Measurements from ENCODE around the gene HYOU1.
"Not testable (repeated sequence)": the region's sequence is repeated elsewhere in the genome, so short reads cannot be mapped to it uniquely, and the experiment has no call there.

HYOU1 gene

GRCh38 chr11:119041821-119042514, 15.0 kb downstream of the HYOU1 start:
- DNase-seq (ENCODE audit: low spot score): no peak

GRCh38 chr11:119039471-119039870, 17.5 kb downstream of the HYOU1 start:
- DNase-seq (ENCODE audit: low spot score): not testable (repeated sequence)

DNA sequence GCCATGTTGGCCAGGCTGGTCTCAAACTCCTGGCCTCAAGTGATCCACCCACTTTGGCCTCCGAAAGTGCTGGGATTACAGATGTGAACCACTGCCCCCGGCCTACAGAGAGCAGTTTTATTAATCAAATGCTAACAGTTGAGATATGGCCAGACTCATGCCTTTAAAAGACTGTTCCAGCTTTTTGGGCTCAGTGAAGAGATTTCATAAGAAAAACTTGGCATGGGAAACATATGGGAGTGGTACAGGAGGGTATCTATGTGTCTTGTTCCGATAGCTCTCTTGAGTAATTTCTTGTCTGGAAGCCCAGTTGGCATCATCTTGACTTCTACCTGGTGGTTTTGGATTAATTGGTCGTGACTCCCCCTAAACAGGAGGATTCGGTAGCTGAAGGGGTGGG, 18.1 kb downstream of the HYOU1 start:
- DNase-seq (ENCODE audit: low spot score): no peak

GRCh38 chr11:119034813-119035212, 22.2 kb downstream of the HYOU1 start:
- DNase-seq (ENCODE audit: low spot score): no peak

DNA sequence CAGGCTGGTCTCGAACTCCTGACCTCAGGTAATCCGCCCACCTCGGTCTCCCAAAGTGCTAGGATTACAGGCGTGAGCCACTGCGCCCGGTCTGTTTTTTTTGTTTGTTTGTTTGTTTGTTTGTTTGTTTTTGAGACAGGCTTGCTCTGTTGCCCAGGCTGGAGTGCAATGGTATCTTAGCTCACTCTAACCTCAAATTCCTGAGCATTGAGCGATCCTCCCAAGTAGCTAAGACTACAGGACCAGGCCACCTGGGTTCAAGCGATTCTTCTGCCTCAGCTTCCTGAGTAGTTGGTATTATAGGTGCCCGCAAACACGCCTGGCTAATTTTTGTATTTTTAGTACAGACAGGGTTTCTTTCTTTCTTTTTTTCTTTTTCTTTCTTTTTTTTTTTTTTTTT, 23.6 kb downstream of the HYOU1 start:
- DNase-seq (ENCODE audit: low spot score): not testable (repeated sequence)

- no peak for DNase-seq (ENCODE audit: low spot score)
Observed at GRCh38 chr11:119031912-119032280, 25.1 kb downstream of the HYOU1 start.

GRCh38 chr11:119030329-119031047, 26.5 kb downstream of the HYOU1 start, which contains the start of gene SLC37A4:
SLC37A4 (minus strand) TSS chr11:119030877.
- DNase-seq (ENCODE audit: low spot score): peak; percentile 98

DNA sequence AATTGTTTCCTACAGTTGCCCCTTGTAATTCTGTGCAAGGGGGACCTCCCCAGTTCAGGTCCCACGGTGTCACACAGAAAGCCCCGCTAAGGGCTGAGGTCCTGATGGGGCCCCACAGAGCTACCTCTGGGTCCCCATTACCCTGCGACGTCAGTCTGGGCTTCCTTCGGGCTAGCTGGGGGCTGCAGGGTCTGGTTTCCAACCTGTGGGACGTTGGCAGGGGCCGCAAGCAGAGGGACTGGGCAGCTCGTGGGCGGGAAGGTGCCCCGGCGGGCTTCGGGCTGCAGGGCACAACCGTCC, 27.0 kb downstream of the HYOU1 start:
- no peak for DNase-seq (ENCODE audit: low spot score)

GRCh38 chr11:119029340-119030028, 27.5 kb downstream of the HYOU1 start:
- DNase-seq (ENCODE audit: low spot score): no peak

DNA sequence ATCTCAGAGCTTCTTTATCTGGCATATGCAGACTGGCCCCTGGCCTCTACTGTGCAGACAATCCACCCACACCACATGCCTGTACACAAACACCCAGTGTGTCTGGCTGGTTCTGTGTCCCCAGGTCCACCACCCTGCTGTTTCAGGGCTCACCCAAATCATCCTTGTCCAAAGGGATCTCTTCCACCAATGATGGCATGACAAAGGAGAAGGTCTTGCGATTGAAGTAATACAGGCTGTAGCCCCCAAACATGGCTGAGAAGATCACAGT, 28.0 kb downstream of the HYOU1 start:
- no peak for DNase-seq (ENCODE audit: low spot score)

DNA sequence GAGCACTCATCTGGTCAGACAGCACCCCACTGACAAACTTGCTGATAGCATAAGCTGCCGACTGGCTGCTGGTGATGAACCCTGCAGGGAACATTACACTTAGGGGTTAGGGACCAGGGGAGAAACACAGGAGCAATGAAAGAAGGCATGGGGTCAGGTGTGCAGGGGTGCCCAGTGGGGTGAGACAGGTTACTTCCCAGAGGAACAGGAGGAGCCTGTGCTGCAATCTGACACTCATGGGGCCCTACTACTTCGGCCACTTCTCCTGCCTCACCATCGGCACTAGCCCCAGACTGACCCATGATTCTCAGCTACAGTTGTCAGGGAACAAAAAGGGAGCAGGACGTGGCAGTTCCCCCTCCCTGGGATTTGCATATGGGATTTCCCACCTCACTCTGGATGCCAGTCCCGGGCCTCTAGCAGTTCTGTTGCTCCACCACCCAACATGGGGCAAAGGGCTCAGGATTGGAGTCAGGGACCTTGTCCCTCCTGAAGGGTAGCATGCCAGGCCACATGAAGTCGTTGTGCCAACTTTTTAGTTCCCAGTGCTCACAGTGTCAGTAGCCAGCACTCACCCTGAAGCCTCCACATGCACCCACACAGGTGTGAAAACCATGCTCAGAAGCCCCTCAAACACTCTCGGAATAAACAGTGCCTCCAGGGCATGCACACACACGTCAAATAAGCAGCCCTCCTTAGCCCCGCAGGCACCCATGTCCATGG, 28.5 kb downstream of the HYOU1 start:
- no peak for DNase-seq (ENCODE audit: low spot score)

- no peak for DNase-seq (ENCODE audit: low spot score)
Observed at GRCh38 chr11:119027561-119028345, 29.3 kb downstream of the HYOU1 start.

DNA sequence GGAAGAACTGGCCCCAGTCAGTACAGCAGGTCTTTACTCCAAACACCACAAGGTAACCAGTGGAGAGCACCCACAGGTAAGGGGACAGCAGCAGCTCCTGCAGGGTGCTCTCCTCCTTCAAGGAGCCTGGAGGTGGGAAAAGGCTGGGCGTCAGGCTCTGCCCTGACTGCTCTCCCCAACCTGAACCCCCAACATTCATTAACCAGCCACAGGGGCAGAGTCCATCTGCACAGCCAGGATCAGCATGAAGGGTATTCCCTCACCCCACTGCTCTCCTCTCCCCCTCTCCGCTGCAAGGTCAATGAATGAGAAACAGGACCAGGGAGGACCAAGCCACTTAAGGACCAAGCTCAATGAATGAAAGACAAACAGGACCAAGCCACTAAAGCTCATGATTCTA, 30.0 kb downstream of the HYOU1 start:
- no peak for DNase-seq (ENCODE audit: low spot score)

DNA sequence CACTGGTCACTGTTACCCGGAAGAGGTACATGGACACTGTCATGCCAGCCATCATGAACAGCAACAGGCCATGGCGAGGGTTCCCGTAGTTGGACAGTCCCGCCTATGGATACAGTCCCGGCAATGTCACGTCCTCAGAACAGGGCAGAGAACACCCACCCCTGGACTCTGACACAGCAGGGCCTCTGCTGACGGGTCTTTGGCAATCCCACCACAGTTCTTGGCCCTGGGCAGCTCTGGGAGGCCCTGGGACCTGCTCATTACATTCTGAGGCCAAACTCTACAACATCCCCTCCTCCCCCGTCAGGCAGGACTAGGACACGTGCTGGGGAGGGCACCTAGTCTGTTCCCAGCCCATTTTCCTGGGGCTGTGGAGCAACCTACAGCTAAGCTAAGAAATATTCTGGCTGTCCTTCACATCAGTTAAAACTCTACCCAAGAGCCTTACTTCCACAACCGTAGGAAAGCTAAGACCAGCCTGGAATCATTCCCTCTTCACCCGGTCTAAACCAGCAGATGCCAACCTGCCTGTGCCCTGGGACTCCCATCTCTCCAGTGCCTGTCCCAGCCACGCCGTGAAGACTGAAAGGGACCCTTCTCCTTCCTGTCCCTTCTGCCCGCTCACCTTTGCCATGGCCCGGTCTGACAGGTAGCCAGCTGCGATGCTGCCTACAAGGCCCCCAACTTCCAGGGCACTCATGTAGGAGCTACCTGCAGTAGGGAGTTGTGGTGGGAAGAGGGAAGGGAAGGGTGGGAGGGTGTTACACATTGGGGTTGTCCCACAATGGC, 30.8 kb downstream of the HYOU1 start:
- no peak for DNase-seq (ENCODE audit: low spot score)

DNA sequence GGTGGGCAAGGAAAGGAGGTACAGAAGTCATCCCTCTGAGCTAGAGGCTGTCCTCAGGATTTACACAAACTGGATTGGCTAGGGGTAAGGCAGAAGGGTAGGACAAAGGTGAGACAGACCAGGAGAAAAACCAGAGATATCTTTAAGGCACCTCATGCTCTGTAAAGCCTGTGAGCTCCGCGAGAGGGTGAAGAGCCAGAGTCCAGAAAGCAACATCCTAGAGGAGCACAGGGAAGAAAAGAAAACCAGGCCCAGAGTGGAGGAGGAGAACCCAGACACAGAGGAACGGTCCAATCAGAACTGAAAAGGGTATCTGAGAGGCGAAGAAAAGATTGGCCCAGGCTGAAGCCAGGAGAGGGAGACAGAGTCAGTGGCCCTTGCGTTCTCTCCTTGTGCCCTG, 31.5 kb downstream of the HYOU1 start:
- DNase-seq (ENCODE audit: low spot score): no peak

DNA sequence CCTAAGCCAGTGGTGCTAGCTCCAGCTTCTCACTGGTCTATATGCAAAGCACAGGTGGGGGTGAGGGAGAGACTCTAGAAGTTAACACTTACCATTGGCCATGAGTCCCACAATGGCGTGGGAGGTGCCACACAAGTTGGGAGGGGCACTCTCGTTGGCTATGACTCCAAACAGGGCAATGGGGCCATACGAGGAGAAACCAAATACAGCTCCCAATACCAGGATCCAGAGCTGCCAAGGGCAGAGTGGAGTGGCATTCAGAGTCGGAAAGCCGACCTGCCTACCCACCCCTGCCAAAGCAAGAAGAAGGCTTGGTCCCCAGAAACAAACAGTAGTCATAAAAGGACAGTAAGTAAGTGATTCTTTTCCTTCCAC, 31.9 kb downstream of the HYOU1 start:
- no peak for DNase-seq (ENCODE audit: low spot score)

DNA sequence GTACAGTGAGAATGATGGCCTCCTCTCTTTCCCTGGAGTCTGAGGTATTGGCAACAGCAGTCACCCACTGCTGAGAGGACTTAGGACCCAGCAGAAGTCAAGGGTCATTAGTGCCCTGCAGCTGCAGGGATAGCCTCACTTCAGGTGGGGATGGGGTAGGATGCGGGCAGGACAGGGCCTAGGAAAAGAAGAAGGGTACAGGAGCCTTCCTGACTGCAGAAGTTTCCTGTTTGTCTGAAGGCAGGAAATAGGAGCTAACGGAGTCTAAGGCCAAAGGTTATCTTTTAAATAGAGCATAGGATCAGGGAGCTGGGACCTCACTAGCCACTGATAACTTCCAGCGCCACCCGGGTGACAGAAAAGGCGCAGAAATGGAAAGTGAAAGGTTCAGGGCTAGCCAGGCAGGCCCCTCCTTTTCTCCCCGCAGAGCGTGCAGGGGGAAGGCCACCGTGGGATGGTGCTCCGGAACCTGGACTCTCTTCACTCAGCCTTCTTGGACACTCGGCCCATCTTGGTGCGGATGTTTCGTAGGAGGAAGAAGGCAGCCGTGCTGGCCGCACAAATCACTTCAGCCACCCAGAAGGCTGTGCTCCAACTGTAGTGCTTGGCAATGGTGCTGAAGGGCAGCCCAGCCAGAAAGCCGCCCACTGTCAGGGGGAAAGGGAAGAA, 32.4 kb downstream of the HYOU1 start:
- no peak for DNase-seq (ENCODE audit: low spot score)

DNA sequence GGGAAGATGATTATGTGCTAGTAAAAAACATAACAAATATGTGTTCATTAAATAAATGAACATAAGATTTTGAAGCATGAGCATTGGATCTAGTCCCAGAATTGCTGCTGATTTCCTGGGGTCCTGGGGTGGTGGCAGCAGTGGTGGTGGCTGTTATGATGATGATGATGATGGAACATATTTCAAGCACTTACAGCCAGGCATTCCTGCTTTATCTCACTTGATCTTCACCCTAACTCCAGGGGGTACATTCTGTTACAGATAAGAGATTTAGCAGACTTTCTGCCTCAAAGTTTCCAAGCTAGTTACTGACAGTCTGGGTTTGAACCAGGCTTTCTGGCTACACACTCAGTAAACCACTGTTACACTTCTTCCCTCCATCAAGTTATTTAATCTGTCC, 33.3 kb downstream of the HYOU1 start:
- DNase-seq (ENCODE audit: low spot score): no peak

- no peak for DNase-seq (ENCODE audit: low spot score)
Observed at GRCh38 chr11:119021631-119022030, 35.4 kb downstream of the HYOU1 start.

DNA sequence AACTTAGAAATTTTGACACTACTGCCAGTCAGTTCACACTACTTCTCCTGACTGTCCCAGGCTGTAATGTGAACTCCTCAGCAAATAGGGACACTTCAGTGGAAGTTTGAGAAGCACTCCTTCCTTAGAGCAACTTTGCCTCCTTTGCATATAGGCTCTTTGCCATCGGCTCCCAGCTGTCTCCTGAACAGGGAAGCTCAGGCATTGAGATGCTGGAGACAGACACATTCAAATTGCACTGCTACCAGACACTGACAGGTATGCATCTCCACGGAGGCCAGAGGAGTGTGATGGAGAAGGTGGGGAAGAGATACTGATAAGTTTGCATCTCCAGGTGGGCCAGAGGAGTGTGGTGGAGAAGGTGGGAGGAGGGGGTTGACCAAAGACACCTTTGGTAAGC, 37.0 kb downstream of the HYOU1 start:
- no peak for DNase-seq (ENCODE audit: low spot score)

Data from iPS-NIHi11 (cell line).